GM18867 (cell line): Measurements from ENCODE around the gene MBP.
"Not testable (repeated sequence)": the region's sequence is repeated elsewhere in the genome, so short reads cannot be mapped to it uniquely, and the experiment has no call there.

Experiments used
- ATAC-seq: cut with Tn5 transposase; IDR thresholded peaks from one replicate; pipeline ENCODE4 v1.9.1; 2021; ENCODE audit warnings: mild to moderate bottlenecking, moderate library complexity; ENCODE audit not compliant: unreplicated experiment

MBP gene

GRCh38 chr18:77035380-77036187 is 97.0 kb downstream of the MBP start:
- ATAC-seq = no peak

GRCh38 chr18:77033575-77033974 is 99.0 kb downstream of the MBP start:
- ATAC-seq = no peak

GRCh38 chr18:77032181-77032701 is 100.3 kb downstream of the MBP start:
- no peak for ATAC-seq

- no peak for ATAC-seq
These were observed 100.9 kb downstream of the MBP start for GRCh38 chr18:77031662-77032061.

DNA sequence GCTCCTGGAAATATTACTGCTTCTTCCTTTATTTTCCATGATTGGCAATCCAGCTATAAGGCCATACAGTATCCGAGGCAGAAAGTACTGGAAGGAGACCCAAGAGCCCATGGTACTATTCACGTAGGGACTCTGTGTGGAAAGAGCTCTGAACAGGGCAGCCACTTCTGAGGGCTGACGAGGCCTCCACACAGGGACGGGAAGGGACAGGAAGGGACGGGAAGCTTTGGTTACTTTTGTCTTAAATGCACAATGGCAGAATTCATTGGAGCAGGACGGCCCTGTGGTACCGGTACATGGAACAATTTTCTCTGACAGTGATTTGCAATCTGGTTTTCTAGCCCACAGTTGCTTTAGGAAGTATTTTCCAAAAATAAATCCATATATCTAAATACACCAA is 102.4 kb downstream of the MBP start:
- ATAC-seq = no peak

GRCh38 chr18:77025831-77026363 is 106.7 kb downstream of the MBP start:
- ATAC-seq = no peak

DNA sequence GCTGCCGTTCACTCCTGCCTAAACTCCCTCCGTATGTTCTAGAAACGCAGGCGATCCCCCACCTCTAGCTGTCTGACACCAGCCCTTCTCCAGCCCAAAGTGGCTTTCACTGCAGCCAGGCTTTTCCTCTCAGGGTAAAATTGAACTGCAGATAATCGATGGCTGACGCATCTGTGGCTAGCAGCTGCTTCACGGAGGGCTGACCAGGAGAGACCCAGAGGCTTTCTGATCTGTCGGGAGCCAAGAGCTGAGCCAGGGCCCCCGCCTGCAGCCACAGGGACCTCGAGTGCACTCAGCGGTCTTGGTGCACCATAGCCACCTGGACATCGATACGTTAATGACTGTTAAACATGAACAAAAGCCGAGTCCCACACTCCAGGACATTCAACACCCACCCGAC is 107.5 kb downstream of the MBP start:
- ATAC-seq = no peak

GRCh38 chr18:77024476-77024875 is 108.1 kb downstream of the MBP start:
- ATAC-seq = no peak

DNA sequence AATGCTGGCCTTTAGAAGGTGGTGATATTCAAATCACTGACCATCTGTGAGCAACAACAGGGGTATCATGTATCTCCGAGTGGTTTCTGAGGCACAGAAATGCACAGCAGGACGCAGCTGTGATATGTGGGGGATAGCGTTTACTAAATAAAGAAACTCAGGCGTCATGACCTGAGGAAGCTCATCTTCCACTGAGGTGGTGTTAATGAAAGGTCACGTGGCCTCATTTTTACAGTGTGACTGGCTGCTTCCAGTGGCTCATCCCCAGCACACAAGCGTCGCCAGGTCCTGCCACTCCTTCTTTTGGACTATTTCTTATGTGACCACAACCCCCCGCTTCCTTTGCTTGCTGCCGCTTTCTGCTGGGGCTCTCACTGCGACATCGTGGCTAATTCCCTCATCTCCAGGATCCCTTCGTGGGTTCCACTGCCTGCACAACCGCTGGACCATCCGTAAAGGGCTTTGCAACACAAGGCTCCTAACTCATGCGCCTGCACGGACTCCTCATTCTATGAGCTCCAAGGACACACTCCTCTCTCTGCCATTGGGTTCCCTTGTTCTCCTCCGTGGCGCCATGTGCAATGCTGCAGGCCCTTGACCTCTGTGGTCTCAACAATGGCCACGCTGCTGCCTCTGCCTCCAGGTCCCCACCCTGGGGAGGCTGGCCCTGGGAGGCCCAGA is 109.3 kb downstream of the MBP start:
- no peak for ATAC-seq

- no peak for ATAC-seq
These were observed 110.0 kb downstream of the MBP start for GRCh38 chr18:77022556-77022955.

- no peak for ATAC-seq
These were observed 110.5 kb downstream of the MBP start for GRCh38 chr18:77022116-77022515.

GRCh38 chr18:77021478-77021877 is 111.1 kb downstream of the MBP start:
- not testable (repeated sequence) for ATAC-seq

DNA sequence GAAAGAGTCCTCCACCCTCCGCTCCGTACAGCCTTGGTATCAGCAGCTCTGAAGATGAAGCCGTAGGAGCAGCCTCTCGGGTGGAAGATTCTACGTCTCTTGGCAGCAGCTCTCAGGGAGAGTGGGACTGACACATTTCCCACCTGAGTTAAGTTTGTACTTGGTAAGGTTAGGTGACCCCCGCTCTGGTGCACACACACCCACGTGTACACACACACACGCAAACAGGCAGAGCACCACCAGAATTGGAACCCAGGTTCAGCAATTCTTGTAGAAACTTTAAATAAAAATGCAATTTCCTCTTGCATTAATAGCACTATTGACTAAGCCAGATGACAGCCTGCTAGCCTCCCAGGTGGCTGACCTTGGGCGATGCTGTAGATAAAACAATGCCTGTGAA is 111.5 kb downstream of the MBP start:
- no peak for ATAC-seq

- no peak for ATAC-seq
These were observed 112.0 kb downstream of the MBP start for GRCh38 chr18:77020561-77020960.

DNA sequence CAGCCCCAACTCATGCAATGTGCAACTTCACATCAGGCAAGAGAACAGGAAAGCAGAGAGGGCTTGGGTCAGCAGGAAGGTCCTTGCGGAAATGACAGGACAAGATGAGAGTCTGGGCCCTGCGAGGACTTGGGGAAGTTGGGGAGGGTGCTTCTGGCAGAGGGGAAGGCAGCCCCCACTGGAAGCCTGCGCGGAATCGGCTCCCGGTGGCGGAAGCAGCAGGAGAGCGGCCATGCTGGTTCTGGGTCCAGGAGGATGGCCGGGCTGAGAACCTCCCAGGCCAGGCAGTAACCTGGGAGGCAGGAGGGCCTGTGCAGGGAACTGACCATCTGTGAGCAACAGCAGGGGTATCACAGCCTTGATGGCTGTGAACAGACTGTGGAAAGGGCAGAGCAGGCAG is 112.9 kb downstream of the MBP start:
- no peak for ATAC-seq

- ATAC-seq = not testable (repeated sequence)
These were observed 113.9 kb downstream of the MBP start for GRCh38 chr18:77018650-77019049.

- ATAC-seq = no peak
These were observed 115.2 kb downstream of the MBP start for GRCh38 chr18:77017355-77017754.

- no peak for ATAC-seq
These were observed 115.6 kb downstream of the MBP start for GRCh38 chr18:77016936-77017335.

- ATAC-seq = no peak
These were observed 116.5 kb downstream of the MBP start for GRCh38 chr18:77015771-77016710.

- ATAC-seq = no peak
These were observed 117.4 kb downstream of the MBP start for GRCh38 chr18:77015169-77015568.

DNA sequence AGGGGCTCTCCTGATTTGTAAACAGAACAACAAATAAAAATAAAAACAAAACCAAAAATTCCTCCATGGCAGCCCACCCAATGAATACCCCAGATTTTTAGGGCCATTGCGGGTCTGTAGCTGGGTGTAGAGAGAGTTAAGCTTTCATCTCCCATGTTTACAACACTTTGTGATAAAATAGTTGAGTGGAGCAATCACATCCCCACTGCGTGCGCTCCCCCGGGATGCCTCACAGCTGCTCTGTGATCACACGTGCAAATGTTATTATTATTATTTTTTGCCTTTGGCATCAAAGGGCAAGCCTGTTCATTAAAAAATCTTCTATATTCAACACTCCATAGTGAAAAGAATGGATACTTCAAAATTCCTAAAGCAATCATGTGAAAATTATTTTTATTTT is 118.0 kb downstream of the MBP start:
- ATAC-seq = no peak
